GM12878 (cell line): ENCODE data around the gene SLFNL1. TPM values are rescaled to one million over a fixed set of nuclear protein-coding genes. Genes with fewer than 3 reads are reported as not detected.

ENCODE experiments used
- ATAC-seq: fragments of 200-7000 bp; cut with Tn5 transposase; 3 replicates; pipeline ENCODE4 v1.9.1; 2020; ENCODE audit warnings: mild to moderate bottlenecking, moderate library complexity
- BruUV-seq: library from RNA; stranded (reverse); fragments of 400-500 nt; replicated peaks from 2 replicates; lab custom pipeline; 2021; lab: Mats Ljungman, UMichigan
- CTCF ChIA-PET: fragments of 300-600 bp; sonication (Branson Sonifier 250); formaldehyde crosslinking; extraction: SDS; loops from one replicate; lab custom pipeline; 2021; ENCODE audit warnings: inconsistent platforms; lab: Yijun Ruan, JAX
- POLR2A ChIA-PET: fragments of 350-600 bp; formaldehyde crosslinking; extraction: SDS; loops from one replicate; lab custom pipeline; 2021; ENCODE audit warnings: inconsistent platforms; lab: Charles Lee
- RAD21 ChIA-PET: fragments of 300-600 bp; sonication (Branson Sonifier 250); formaldehyde crosslinking; loops from one replicate; lab custom pipeline; 2023; ENCODE audit warnings: antibody characterized with exemption; ENCODE audit not compliant: unreplicated experiment; lab: Charles Lee
- SMC1A ChIA-PET: fragments of 300-600 bp; sonication (Branson Sonifier 250); formaldehyde crosslinking; loops from one replicate; lab custom pipeline; 2023; ENCODE audit not compliant: unreplicated experiment, uncharacterized antibody; lab: Charles Lee
- DNase-seq: peaks from one replicate; pipeline ENCODE4 v3.0.0-alpha.2; 2011; ENCODE audit warnings: low read depth, low spot score
- FAIRE-seq: peaks from 3 replicates; lab custom pipeline; 2011; peaks lifted over from hg19 to GRCh38; lab: Jason Lieb, UNC
- H2AFZ ChIP-seq: 2 replicates; pipeline ENCODE4 v1.6.0; 2011; ENCODE audit warnings: low read depth, low read length, control low read depth; ENCODE audit not compliant: control insufficient read depth
- H3K27ac ChIP-seq: 2 replicates; pipeline ENCODE4 v1.5.1; 2011; ENCODE audit warnings: control low read depth; ENCODE audit not compliant: control insufficient read depth, insufficient read depth
- H3K27me3 ChIP-seq, 2 experiments: replicated peaks in 1 of 2; 2 replicates each; pipeline versions ENCODE4 v1.6.0 to v1.6.1; 2011; ENCODE audit warnings: low read length in 1 of 2; ENCODE audit not compliant: control insufficient read depth in 2 of 2, insufficient read depth in 2 of 2
- H3K36me3 ChIP-seq, 2 experiments: 2 replicates each; pipeline ENCODE4 v1.5.1; 2011; ENCODE audit warnings: low read length in 1 of 2; ENCODE audit not compliant: control insufficient read depth in 2 of 2, insufficient read depth in 2 of 2
- H3K4me1 ChIP-seq: 2 replicates; pipeline ENCODE4 v1.6.1; 2011; ENCODE audit warnings: mild to moderate bottlenecking, low read length, moderate library complexity, mixed read lengths; ENCODE audit not compliant: control insufficient read depth, insufficient read depth
- H3K4me2 ChIP-seq: 2 replicates; pipeline ENCODE4 v1.6.0; 2011; ENCODE audit warnings: control low read depth; ENCODE audit not compliant: control insufficient read depth, insufficient read depth
- H3K4me3 ChIP-seq: fragments of 200-600 bp; sonication (generic); 2 replicates; pipeline ENCODE4 v1.5.1; 2016
- H3K79me2 ChIP-seq: 2 replicates; pipeline ENCODE4 v1.6.0; 2011; ENCODE audit warnings: low read length; ENCODE audit not compliant: control insufficient read depth, insufficient read depth
- H3K9ac ChIP-seq: 2 replicates; pipeline ENCODE4 v1.8.0; 2011; ENCODE audit warnings: low read length, control low read depth, mixed read lengths; ENCODE audit not compliant: control insufficient read depth, insufficient read depth
- H3K9me3 ChIP-seq: replicated peaks from 3 replicates; pipeline ENCODE4 v1.5.1; 2011; ENCODE audit warnings: mild to moderate bottlenecking, low read length; ENCODE audit not compliant: control insufficient read depth, insufficient read depth
- H4K20me1 ChIP-seq: 2 replicates; pipeline ENCODE4 v1.6.0; 2011; ENCODE audit not compliant: control insufficient read depth, insufficient read depth
- BACH1 ChIP-seq: fragments of 450-650 bp; IDR thresholded peaks from 2 replicates; pipeline ENCODE4 v1.6.1; 2017; ENCODE audit warnings: mild to moderate bottlenecking, borderline replicate concordance
- BMI1 ChIP-seq: fragments of 450-650 bp; IDR thresholded peaks from 2 replicates; pipeline ENCODE4 v1.6.1; 2016; ENCODE audit warnings: mild to moderate bottlenecking, moderate library complexity, borderline replicate concordance
- ETV6 ChIP-seq, 2 experiments: fragments of 450-650 bp in 1 of 2; IDR thresholded peaks in 1 of 2; conservative IDR thresholded peaks in 1 of 2; 2 replicates each; pipeline ENCODE4 v1.6.1; 2014; ENCODE audit warnings: antibody characterized with exemption in 1 of 2, borderline replicate concordance in 1 of 2, low read depth in 1 of 2, mild to moderate bottlenecking in 1 of 2, moderate library complexity in 1 of 2
- IKZF2 ChIP-seq, 2 experiments: fragments of 450-650 bp; IDR thresholded peaks; 2 replicates each; pipeline ENCODE4 v1.6.1; 2017; ENCODE audit warnings: mild to moderate bottlenecking in 2 of 2, moderate library complexity in 2 of 2
- MEF2B ChIP-seq: fragments of 450-650 bp; IDR thresholded peaks from 2 replicates; pipeline ENCODE4 v1.6.1; 2018; ENCODE audit warnings: mild to moderate bottlenecking, moderate library complexity; ENCODE audit not compliant: partially characterized antibody, poor library complexity, severe bottlenecking
- RUNX3 ChIP-seq: IDR thresholded peaks from 2 replicates; pipeline ENCODE4 v1.6.1; 2012; ENCODE audit warnings: low read length, inconsistent platforms
- STAT3 ChIP-seq: IDR thresholded peaks from 2 replicates; pipeline ENCODE4 v1.6.1; 2011; ENCODE audit warnings: low read depth, low read length, improper control_type of control experiment
- WGBS: methylation state at CpG from one replicate; pipeline ENCODE4 v1.1.6; 2016; ENCODE audit warnings: low lambda C conversion rate; ENCODE audit not compliant: insufficient replicate concordance, insufficient coverage; ENCODE audit errors: missing lambda C conversion rate; 5-methylcytosine and 5-hydroxymethylcytosine counted together
- in situ Hi-C: fragments of 300-500 bp; cut with MboI; formaldehyde crosslinking; loops from 9 replicates; pipeline ENCODE4 v1.14.3; 2018; ENCODE audit warnings: mixed read lengths
- intact Hi-C: fragments of 100-400 bp; cut with micrococcal nuclease; formaldehyde crosslinking; loops from one replicate; pipeline ENCODE4 v1.14.2; 2022; ENCODE audit not compliant: unreplicated experiment
- polyA plus RNA-seq, 11 experiments: library from polyadenylated mRNA; depleted of rRNA in 4 of 11; unstranded in 6 of 11; stranded (reverse) in 5 of 11; fragments of >200 nt; fragmentation: Nextera tagmentation in 4 of 11; fragmentation: Illumina TruSeq in 1 of 11; extraction: Ambion mirVana in 4 of 11; extraction: Trizol in 1 of 11; gene quantifications; 1 replicate in 1 of 11; 2 replicates in 10 of 11; pipeline versions ENCODE4 v1.2.1 to v1.2.3, GENCODE V29; 2011 to 2016; ENCODE audit warnings: inconsistent platforms in 2 of 11, missing spikeins in 2 of 11, low read depth in 1 of 11
- total RNA-seq, 4 experiments: library from RNA; depleted of rRNA in 3 of 4; stranded (reverse); fragments of >200 nt in 3 of 4; fragmentation: Illumina TruSeq in 1 of 4; extraction: Trizol in 1 of 4; gene quantifications; 2 replicates each; pipeline versions ENCODE4 v1.2.1 to v1.2.3, GENCODE V29; 2013 to 2021
- TF ChIP-seq, protein P1 (sequence below): IDR thresholded peaks from 2 replicates; pipeline ENCODE4 v1.6.1; 2011; ENCODE audit warnings: borderline replicate concordance, low read depth, mild to moderate bottlenecking, moderate library complexity, mixed read lengths, low read length; ENCODE audit not compliant: insufficient read depth; ENCODE audit errors: extremely low read length
- TF ChIP-seq, protein P2 (sequence below): fragments of 450-650 bp; IDR thresholded peaks from 2 replicates; pipeline ENCODE4 v1.6.1; 2016; ENCODE audit warnings: mild to moderate bottlenecking
- TF ChIP-seq, protein P3 (sequence below): IDR thresholded peaks from 2 replicates; pipeline ENCODE4 v1.6.1; 2011; ENCODE audit warnings: mild to moderate bottlenecking, low read depth, low read length, moderate library complexity; ENCODE audit not compliant: insufficient replicate concordance

Gene SLFNL1
- total and polyA plus RNA-seq, 10 of the 15 experiments (the other 5 are each of a cell fraction or from before 2014, with no cell fraction given), result 0.05 to 0.98 (median 0.16) TPM; not detected in 2

DNA sequence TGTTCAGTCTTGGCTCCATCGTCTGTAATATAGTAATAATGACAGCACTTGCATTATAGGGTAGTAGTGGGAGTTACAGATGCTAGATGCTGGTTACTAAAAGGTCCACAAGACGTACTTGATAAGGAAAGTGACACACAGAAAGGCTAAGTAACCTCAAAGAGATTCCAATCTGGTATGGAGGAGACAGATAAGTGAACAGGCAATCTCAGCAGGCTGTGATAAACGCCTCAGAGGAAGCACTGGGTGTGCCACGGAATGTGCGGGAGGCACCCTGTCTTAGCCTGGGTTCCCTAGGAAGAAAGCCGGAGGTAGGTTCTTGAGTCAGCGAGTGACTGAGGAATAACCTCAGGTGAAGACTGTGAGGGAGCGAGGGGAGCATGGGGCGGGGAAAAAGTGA, 46.6 kb downstream of the SLFNL1 start:
- Histone ChIP-seq H3K27ac (no peak overlapping the region), H3K9me3 (no peaks in the 10 kb centered on the region), H3K36me3 (no peaks in the 10 kb centered on the region), H2AFZ (no peak overlapping the region), H3K27me3 (no peaks in the 10 kb centered on the region), H3K9ac (no peak overlapping the region), H3K79me2 (peaks cover 1% of the 10 kb centered on the region), H3K4me1 (no peaks in the 10 kb centered on the region), H4K20me1 (no peaks in the 10 kb centered on the region), H3K4me2 (no peak overlapping the region), H3K4me3 (no peak overlapping the region)
- ATAC-seq (no peak), DNase-seq (no peak), FAIRE-seq (no peak)
- ChIA-PET SMC1A (interaction anchor here (0.5 to 1.3 kb wide), 4 partner anchors 9 to 121 kb away, joined by 3 read pairs; no protein-coding TSS in a partner anchor), CTCF (interaction anchor here (0.5 to 1.4 kb wide), 4 partner anchors 21 to 29 kb away, joined by 3 to 5 read pairs (median 4); no protein-coding TSS in a partner anchor), POLR2A (no interaction called here), RAD21 (interaction anchor here (1.3 kb wide), 1 partner anchor 127 kb away, joined by 3 read pairs; no protein-coding TSS in a partner anchor)
- 72% methylated on average over 9 of the region's 9 CpGs for WGBS
- TF ChIP-seq, protein P1, sequence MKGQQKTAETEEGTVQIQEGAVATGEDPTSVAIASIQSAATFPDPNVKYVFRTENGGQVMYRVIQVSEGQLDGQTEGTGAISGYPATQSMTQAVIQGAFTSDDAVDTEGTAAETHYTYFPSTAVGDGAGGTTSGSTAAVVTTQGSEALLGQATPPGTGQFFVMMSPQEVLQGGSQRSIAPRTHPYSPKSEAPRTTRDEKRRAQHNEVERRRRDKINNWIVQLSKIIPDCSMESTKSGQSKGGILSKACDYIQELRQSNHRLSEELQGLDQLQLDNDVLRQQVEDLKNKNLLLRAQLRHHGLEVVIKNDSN, result no peak
- TF ChIP-seq, protein P2, sequence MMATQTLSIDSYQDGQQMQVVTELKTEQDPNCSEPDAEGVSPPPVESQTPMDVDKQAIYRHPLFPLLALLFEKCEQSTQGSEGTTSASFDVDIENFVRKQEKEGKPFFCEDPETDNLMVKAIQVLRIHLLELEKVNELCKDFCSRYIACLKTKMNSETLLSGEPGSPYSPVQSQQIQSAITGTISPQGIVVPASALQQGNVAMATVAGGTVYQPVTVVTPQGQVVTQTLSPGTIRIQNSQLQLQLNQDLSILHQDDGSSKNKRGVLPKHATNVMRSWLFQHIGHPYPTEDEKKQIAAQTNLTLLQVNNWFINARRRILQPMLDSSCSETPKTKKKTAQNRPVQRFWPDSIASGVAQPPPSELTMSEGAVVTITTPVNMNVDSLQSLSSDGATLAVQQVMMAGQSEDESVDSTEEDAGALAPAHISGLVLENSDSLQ, result no peak
- TF ChIP-seq MEF2B (no peak), IKZF2 (IDR thresholded peaks at IDR 0.05) (no peak), STAT3 (no peak), RUNX3 (no peak), BMI1 (no peak), BACH1 (no peak), ETV6 (conservative IDR thresholded peaks at IDR 0.05 in 1 of 2, IDR thresholded peaks at IDR 0.05 in 1 of 2; ENCODE audit: borderline replicate concordance in 1 of 2, low read depth in 1 of 2) (no peak)
- TF ChIP-seq, protein P3, sequence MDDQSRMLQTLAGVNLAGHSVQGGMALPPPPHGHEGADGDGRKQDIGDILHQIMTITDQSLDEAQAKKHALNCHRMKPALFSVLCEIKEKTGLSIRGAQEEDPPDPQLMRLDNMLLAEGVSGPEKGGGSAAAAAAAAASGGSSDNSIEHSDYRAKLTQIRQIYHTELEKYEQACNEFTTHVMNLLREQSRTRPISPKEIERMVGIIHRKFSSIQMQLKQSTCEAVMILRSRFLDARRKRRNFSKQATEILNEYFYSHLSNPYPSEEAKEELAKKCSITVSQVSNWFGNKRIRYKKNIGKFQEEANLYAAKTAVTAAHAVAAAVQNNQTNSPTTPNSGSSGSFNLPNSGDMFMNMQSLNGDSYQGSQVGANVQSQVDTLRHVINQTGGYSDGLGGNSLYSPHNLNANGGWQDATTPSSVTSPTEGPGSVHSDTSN, result no peak
- in situ Hi-C loops (no loop called here), intact Hi-C loops (no loop called here)
- no TSS peak for BruUV-seq
